ENCODE data around the gene USP48.

DNA sequence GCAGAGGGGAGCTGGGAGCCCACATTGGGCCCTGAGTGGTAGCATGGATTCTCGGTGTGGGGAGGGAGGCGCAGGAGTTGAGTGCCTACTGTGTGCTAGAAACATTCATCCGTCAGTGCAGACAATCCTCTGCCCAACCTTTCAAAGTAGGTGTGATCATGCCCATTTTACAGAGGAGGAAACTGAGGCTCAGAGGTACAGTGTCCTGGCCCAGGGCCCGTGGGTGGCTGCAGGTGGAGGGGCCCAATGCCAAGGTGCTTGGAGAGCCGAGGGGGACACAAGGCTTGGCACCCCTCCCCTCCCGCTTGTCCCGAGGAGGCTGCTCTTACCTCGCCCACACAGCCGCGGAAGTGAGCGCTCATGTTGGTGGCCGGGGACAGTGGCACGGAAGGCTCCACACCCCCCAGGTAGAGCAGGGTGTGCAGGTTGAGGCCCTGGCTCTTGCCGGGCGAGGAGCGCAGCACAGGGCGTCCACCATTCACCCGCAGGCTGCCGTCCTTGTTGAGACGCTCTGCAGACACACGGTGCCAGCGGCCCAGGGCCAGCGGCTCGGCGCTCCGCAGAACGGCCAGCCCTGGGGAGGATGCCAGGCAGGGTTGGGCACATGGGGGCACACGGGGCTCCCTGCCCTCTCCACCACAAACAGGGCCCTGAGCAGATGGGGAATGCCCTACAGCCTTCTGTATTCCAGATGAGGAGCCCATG, 45.7 kb upstream of the USP48 start:
- no peak for TF ChIP-seq POLR2AphosphoS5 (IDR thresholded peaks at IDR 0.05)
- TF ChIP-seq, protein P1, sequence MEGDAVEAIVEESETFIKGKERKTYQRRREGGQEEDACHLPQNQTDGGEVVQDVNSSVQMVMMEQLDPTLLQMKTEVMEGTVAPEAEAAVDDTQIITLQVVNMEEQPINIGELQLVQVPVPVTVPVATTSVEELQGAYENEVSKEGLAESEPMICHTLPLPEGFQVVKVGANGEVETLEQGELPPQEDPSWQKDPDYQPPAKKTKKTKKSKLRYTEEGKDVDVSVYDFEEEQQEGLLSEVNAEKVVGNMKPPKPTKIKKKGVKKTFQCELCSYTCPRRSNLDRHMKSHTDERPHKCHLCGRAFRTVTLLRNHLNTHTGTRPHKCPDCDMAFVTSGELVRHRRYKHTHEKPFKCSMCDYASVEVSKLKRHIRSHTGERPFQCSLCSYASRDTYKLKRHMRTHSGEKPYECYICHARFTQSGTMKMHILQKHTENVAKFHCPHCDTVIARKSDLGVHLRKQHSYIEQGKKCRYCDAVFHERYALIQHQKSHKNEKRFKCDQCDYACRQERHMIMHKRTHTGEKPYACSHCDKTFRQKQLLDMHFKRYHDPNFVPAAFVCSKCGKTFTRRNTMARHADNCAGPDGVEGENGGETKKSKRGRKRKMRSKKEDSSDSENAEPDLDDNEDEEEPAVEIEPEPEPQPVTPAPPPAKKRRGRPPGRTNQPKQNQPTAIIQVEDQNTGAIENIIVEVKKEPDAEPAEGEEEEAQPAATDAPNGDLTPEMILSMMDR (IDR thresholded peaks at IDR 0.05): no peak

Measured in prostate gland (tissue), 2 donors.